BLaER1 (cell line): ENCODE results near the gene SLC22A12.

ENCODE experiments used
- H3K27ac ChIP-seq: shearing (Covaris generic); formaldehyde crosslinking; 2 replicates; pipeline ENCODE4 v1.8.1; 2022
- H3K27me3 ChIP-seq: shearing (Covaris generic); formaldehyde crosslinking; 2 replicates; pipeline ENCODE4 v1.8.1; 2022
- H3K36me3 ChIP-seq: shearing (Covaris generic); formaldehyde crosslinking; 2 replicates; pipeline ENCODE4 v1.8.1; 2022
- H3K4me1 ChIP-seq: shearing (Covaris generic); formaldehyde crosslinking; 2 replicates; pipeline ENCODE4 v1.8.1; 2022
- H3K4me2 ChIP-seq: shearing (Covaris generic); formaldehyde crosslinking; 2 replicates; pipeline ENCODE4 v1.8.1; 2022
- H3K4me3 ChIP-seq: shearing (Covaris generic); formaldehyde crosslinking; 2 replicates; pipeline ENCODE4 v1.8.1; 2022
- H3K9ac ChIP-seq: shearing (Covaris generic); formaldehyde crosslinking; 2 replicates; pipeline ENCODE4 v1.8.1; 2022
- H3K9me3 ChIP-seq: shearing (Covaris generic); formaldehyde crosslinking; 2 replicates; pipeline ENCODE4 v1.8.1; 2022
- H4K20me1 ChIP-seq: shearing (Covaris generic); formaldehyde crosslinking; 2 replicates; pipeline ENCODE4 v1.8.1; 2022
- Cebpa-rat ChIP-seq: shearing (Covaris generic); IDR thresholded peaks from 2 replicates; pipeline ENCODE4 v1.8.1; 2022

The SLC22A12 gene

GRCh38 chr11:64620381-64620971, 29.5 kb downstream of the SLC22A12 start:
- no peaks in the 10 kb centered on the region for H3K36me3 ChIP-seq
- no peaks in the 10 kb centered on the region for H3K9me3 ChIP-seq
- H4K20me1 ChIP-seq, result no peaks in the 10 kb centered on the region
- H3K9ac ChIP-seq, result peak overlapping the region; percentile 70
- H3K27ac ChIP-seq, result peak overlapping the region; percentile 85
- peaks cover 94% of the 10 kb centered on the region for H3K4me1 ChIP-seq
- H3K4me3 ChIP-seq, result peak overlapping the region; percentile 60
- H3K4me2 ChIP-seq, result peak overlapping the region; percentile 87
- H3K27me3 ChIP-seq, result no peaks in the 10 kb centered on the region; the same call in 1 of the 2 replicates
- TF ChIP-seq Cebpa-rat, result no peak

- Histone ChIP-seq H3K4me2 (peak overlapping the region; percentile 87), H3K27ac (peak overlapping the region; percentile 85), H3K4me1 (peaks cover 100% of the 10 kb centered on the region), H3K9me3 (no peaks in the 10 kb centered on the region), H3K27me3 (no peaks in the 10 kb centered on the region), H4K20me1 (no peaks in the 10 kb centered on the region), H3K4me3 (peak overlapping the region; percentile 20; the same call in 1 of the 2 replicates), H3K9ac (peak overlapping the region; percentile 71), H3K36me3 (no peaks in the 10 kb centered on the region)
- TF ChIP-seq Cebpa-rat, result no peak
These were observed 30.4 kb downstream of the SLC22A12 start for GRCh38 chr11:64621283-64622019.

- H3K9me3 ChIP-seq, result no peaks in the 10 kb centered on the region
- H3K4me2 ChIP-seq, result peak overlapping the region; percentile 87
- H3K4me3 ChIP-seq, result no peak overlapping the region
- peaks cover 100% of the 10 kb centered on the region for H3K4me1 ChIP-seq
- peak overlapping the region; percentile 71; the same call in 1 of the 2 replicates for H3K9ac ChIP-seq
- no peaks in the 10 kb centered on the region for H4K20me1 ChIP-seq
- H3K36me3 ChIP-seq, result no peaks in the 10 kb centered on the region
- H3K27me3 ChIP-seq, result no peaks in the 10 kb centered on the region
- H3K27ac ChIP-seq, result peak overlapping the region; percentile 85
- no peak for TF ChIP-seq Cebpa-rat
These were observed 31.7 kb downstream of the SLC22A12 start for GRCh38 chr11:64622681-64623080.

GRCh38 chr11:64624883-64625481, 34.0 kb downstream of the SLC22A12 start:
- Histone ChIP-seq H3K4me2 (peak overlapping the region; percentile 87), H3K36me3 (no peaks in the 10 kb centered on the region), H3K4me3 (no peak overlapping the region), H4K20me1 (no peaks in the 10 kb centered on the region), H3K9me3 (no peaks in the 10 kb centered on the region), H3K27ac (peak overlapping the region; percentile 85), H3K27me3 (no peaks in the 10 kb centered on the region), H3K9ac (peak overlapping the region; percentile 9; the same call in 1 of the 2 replicates), H3K4me1 (peaks cover 80% of the 10 kb centered on the region)
- no peak for TF ChIP-seq Cebpa-rat

GRCh38 chr11:64626637-64627036, 35.6 kb downstream of the SLC22A12 start:
- Histone ChIP-seq H3K9ac (no peak overlapping the region), H3K9me3 (no peaks in the 10 kb centered on the region), H3K27me3 (no peaks in the 10 kb centered on the region), H3K4me3 (no peak overlapping the region), H4K20me1 (no peaks in the 10 kb centered on the region), H3K27ac (no peak overlapping the region), H3K36me3 (no peaks in the 10 kb centered on the region), H3K4me1 (peaks cover 78% of the 10 kb centered on the region), H3K4me2 (peak overlapping the region; percentile 87)
- no peak for TF ChIP-seq Cebpa-rat

- Histone ChIP-seq H3K4me1 (peaks cover 78% of the 10 kb centered on the region), H3K4me3 (no peak overlapping the region), H3K4me2 (peak overlapping the region; percentile 87), H3K9ac (peak overlapping the region; percentile 15; the same call in 1 of the 2 replicates), H3K9me3 (no peaks in the 10 kb centered on the region), H4K20me1 (no peaks in the 10 kb centered on the region), H3K27ac (no peak overlapping the region), H3K27me3 (no peaks in the 10 kb centered on the region), H3K36me3 (no peaks in the 10 kb centered on the region)
- TF ChIP-seq Cebpa-rat, result no peak
These were observed 36.4 kb downstream of the SLC22A12 start for GRCh38 chr11:64627371-64627770.

GRCh38 chr11:64628596-64628995, 37.6 kb downstream of the SLC22A12 start:
- H4K20me1 ChIP-seq, result no peaks in the 10 kb centered on the region
- no peak overlapping the region for H3K27ac ChIP-seq
- H3K27me3 ChIP-seq, result no peaks in the 10 kb centered on the region
- peaks cover 78% of the 10 kb centered on the region for H3K4me1 ChIP-seq
- no peak overlapping the region for H3K4me3 ChIP-seq
- no peak overlapping the region for H3K4me2 ChIP-seq
- no peak overlapping the region for H3K9ac ChIP-seq
- H3K36me3 ChIP-seq, result no peaks in the 10 kb centered on the region
- TF ChIP-seq Cebpa-rat, result no peak
- H3K9me3 ChIP-seq, result no peaks in the 10 kb centered on the region

- Histone ChIP-seq H3K36me3 (no peaks in the 10 kb centered on the region), H3K4me1 (peaks cover 78% of the 10 kb centered on the region), H3K4me3 (no peak overlapping the region), H3K4me2 (no peak overlapping the region), H3K27me3 (no peaks in the 10 kb centered on the region), H3K9me3 (no peaks in the 10 kb centered on the region), H4K20me1 (no peaks in the 10 kb centered on the region), H3K9ac (no peak overlapping the region), H3K27ac (peak overlapping the region; percentile 22; the same call in 1 of the 2 replicates)
- TF ChIP-seq Cebpa-rat, result no peak
These were observed 38.1 kb downstream of the SLC22A12 start for GRCh38 chr11:64629103-64629502.

GRCh38 chr11:64629796-64630562, 39.0 kb downstream of the SLC22A12 start:
- Histone ChIP-seq H4K20me1 (no peaks in the 10 kb centered on the region), H3K4me1 (peaks cover 78% of the 10 kb centered on the region), H3K36me3 (no peaks in the 10 kb centered on the region), H3K4me3 (no peak overlapping the region), H3K9ac (no peak overlapping the region), H3K9me3 (no peaks in the 10 kb centered on the region), H3K27me3 (no peaks in the 10 kb centered on the region), H3K27ac (no peak overlapping the region), H3K4me2 (peak overlapping the region; percentile 98; the same call in 1 of the 2 replicates)
- no peak for TF ChIP-seq Cebpa-rat
